GM20000 (cell line): ENCODE data around the gene MAGI1.

Experiments
- DNase-seq: peaks from one replicate; pipeline ENCODE4 v3.0.0; 2012; ENCODE audit warnings: low spot score
- CTCF ChIP-seq: IDR thresholded peaks from 2 replicates; pipeline ENCODE4 v1.5.1; 2012; ENCODE audit warnings: mild to moderate bottlenecking, control low read depth; ENCODE audit errors: extremely low read depth, missing control alignments

MAGI1 gene

GRCh38 chr3:65671004-65671403 lies 367.7 kb downstream of the MAGI1 start:
- no peak for DNase-seq
- no peak for TF ChIP-seq CTCF

GRCh38 chr3:65669163-65669875 lies 369.4 kb downstream of the MAGI1 start:
- no peak for TF ChIP-seq CTCF
- DNase-seq, result no peak

GRCh38 chr3:65667963-65668362 lies 370.8 kb downstream of the MAGI1 start:
- DNase-seq, result no peak
- TF ChIP-seq CTCF, result no peak

- TF ChIP-seq CTCF, result no peak
- no peak for DNase-seq
Measured at GRCh38 chr3:65666448-65667091, 372.1 kb downstream of the MAGI1 start.

- DNase-seq, result no peak
- no peak for TF ChIP-seq CTCF
Measured at GRCh38 chr3:65665915-65666314, 372.8 kb downstream of the MAGI1 start.

- no peak for DNase-seq
- no peak for TF ChIP-seq CTCF
Measured at GRCh38 chr3:65664931-65665330, 373.8 kb downstream of the MAGI1 start.

- DNase-seq, result no peak
- TF ChIP-seq CTCF, result no peak
Measured at GRCh38 chr3:65664446-65664845, 374.3 kb downstream of the MAGI1 start.
